ENCODE results near the gene TMC1. TPM values are rescaled to one million over a fixed set of nuclear protein-coding genes. Genes with fewer than 3 reads are reported as not detected.
A peak's percentile ranks its signal among the peaks of the same experiment; 100 is the strongest.

The TMC1 gene
- total and polyA plus RNA-seq, 2 of the 13 experiments (the other 11 are each of a cell fraction or from before 2014, with no cell fraction given), result 0.02 to 0.03 TPM

- CTCF ChIA-PET (ENCODE audit: low intra/inter-chr PET ratio, low total read pairs), result no interaction called here
- H3K4me1 ChIP-seq (ENCODE audit: insufficient read depth, low read length), result no peaks in the 10 kb centered on the region
- H3K27ac ChIP-seq (ENCODE audit: extremely low read length, insufficient read depth, low read length), result no peak overlapping the region
- FAIRE-seq (no peak), ATAC-seq (no peak), DNase-seq (ENCODE audit: low spot score) (no peak)
- H3K9me3 ChIP-seq (ENCODE audit: low read length), result no peaks in the 10 kb centered on the region
- H3K27me3 ChIP-seq (ENCODE audit: control insufficient read depth in 1 of 2, insufficient read depth in 2 of 2, low read length in 2 of 2), result no peaks in the 10 kb centered on the region
- no peaks in the 10 kb centered on the region for H4K20me1 ChIP-seq (ENCODE audit: insufficient read depth, low read length)
- H3K4me3 ChIP-seq (replicated peaks in 1 of 3; ENCODE audit: insufficient read depth in 1 of 3, low read depth in 2 of 3, low read length in 3 of 3), result no peak overlapping the region
- POLR2A ChIA-PET, result no interaction called here
- TF ChIP-seq MAFF (IDR thresholded peaks at IDR 0.05; ENCODE audit: low read depth, low read length) (0 out of 2 replicates have a peak, but pooled peaks have one; percentile 23), ZSCAN21 (CRISPR knock-in tag; IDR thresholded peaks at IDR 0.05; ENCODE audit: borderline replicate concordance) (no peak), MAFK (conservative IDR thresholded peaks at IDR 0.05 in 1 of 2, IDR thresholded peaks at IDR 0.05 in 1 of 2; ENCODE audit: low read length in 2 of 2) (peak; percentile 17 to 53; a peak in 2 of 4 replicates)
- no peak overlapping the region for H3K9ac ChIP-seq (ENCODE audit: insufficient read depth, low read depth, low read length)
- H3K4me2 ChIP-seq (ENCODE audit: low read depth, low read length), result no peak overlapping the region
- no peak overlapping the region for H2AFZ ChIP-seq (ENCODE audit: low read length)
- no peaks in the 10 kb centered on the region for H3K79me2 ChIP-seq (ENCODE audit: insufficient read depth, low read length)
- no peaks in the 10 kb centered on the region for H3K36me3 ChIP-seq (replicated peaks in 1 of 2; ENCODE audit: control insufficient read depth in 1 of 2, insufficient read depth in 2 of 2, low read length in 2 of 2)
- no TSS peak for BruUV-seq (replicated peaks)
- intact Hi-C loops (cut with micrococcal nuclease; ENCODE audit: unreplicated experiment) (no loop called here), in situ Hi-C loops (cut with HindIII; ENCODE audit: extremely low pct_ligation_motif_present, low pct_unique_long_range_greater_than_20kb) (no loop called here)
Measured at GRCh38 chr9:72728031-72728770, 206.8 kb downstream of the TMC1 start.

GRCh38 chr9:72733895-72734294 is 212.5 kb downstream of the TMC1 start:
- ATAC-seq, result no peak
- Histone ChIP-seq H3K9ac (ENCODE audit: insufficient read depth, low read depth, low read length) (no peak overlapping the region), H4K20me1 (ENCODE audit: insufficient read depth, low read length) (no peaks in the 10 kb centered on the region), H3K4me3 (replicated peaks in 1 of 3; ENCODE audit: insufficient read depth in 1 of 3, low read depth in 2 of 3, low read length in 3 of 3) (no peak overlapping the region), H3K36me3 (replicated peaks in 1 of 2; ENCODE audit: control insufficient read depth in 1 of 2, insufficient read depth in 2 of 2, low read length in 2 of 2) (no peaks in the 10 kb centered on the region), H3K27ac (ENCODE audit: extremely low read length, insufficient read depth, low read length) (no peak overlapping the region), H2AFZ (ENCODE audit: low read length) (no peak overlapping the region), H3K9me3 (ENCODE audit: low read length) (no peaks in the 10 kb centered on the region), H3K4me2 (ENCODE audit: low read depth, low read length) (no peak overlapping the region), H3K27me3 (ENCODE audit: control insufficient read depth in 1 of 2, insufficient read depth in 2 of 2, low read length in 2 of 2) (no peaks in the 10 kb centered on the region), H3K4me1 (ENCODE audit: insufficient read depth, low read length) (no peaks in the 10 kb centered on the region), H3K79me2 (ENCODE audit: insufficient read depth, low read length) (no peaks in the 10 kb centered on the region)
- POLR2A ChIA-PET, result no interaction called here
- FAIRE-seq, result no peak
- BruUV-seq (replicated peaks), result no TSS peak
- CTCF ChIA-PET (ENCODE audit: low intra/inter-chr PET ratio, low total read pairs), result no interaction called here
- in situ Hi-C loops (cut with HindIII; ENCODE audit: extremely low pct_ligation_motif_present, low pct_unique_long_range_greater_than_20kb), result no loop called here
- intact Hi-C loops (cut with micrococcal nuclease; ENCODE audit: unreplicated experiment), result no loop called here
- no peak for DNase-seq (ENCODE audit: low spot score)
- TF ChIP-seq RERE (CRISPR knock-in tag; IDR thresholded peaks at IDR 0.05; ENCODE audit: low read depth) (no peak), GZF1 (CRISPR knock-in tag; IDR thresholded peaks at IDR 0.05) (no peak), ZNF317 (CRISPR knock-in tag; IDR thresholded peaks at IDR 0.05) (no peak), ZNF331 (CRISPR knock-in tag; IDR thresholded peaks at IDR 0.05) (no peak), ZNF547 (CRISPR knock-in tag; IDR thresholded peaks at IDR 0.05) (no peak), RXRA (CRISPR knock-in tag; IDR thresholded peaks at IDR 0.05) (no peak), ZNF703 (CRISPR knock-in tag; IDR thresholded peaks at IDR 0.05; ENCODE audit: borderline replicate concordance) (no peak), ZNF740 (CRISPR knock-in tag; IDR thresholded peaks at IDR 0.05) (no peak), MEIS2 (CRISPR knock-in tag; IDR thresholded peaks at IDR 0.05) (no peak), NFE2L2 (IDR thresholded peaks at IDR 0.05; ENCODE audit: low read length) (no peak), ZNF496 (CRISPR knock-in tag; IDR thresholded peaks at IDR 0.05; ENCODE audit: insufficient replicate concordance) (no peak), HOXD1 (CRISPR knock-in tag; IDR thresholded peaks at IDR 0.05) (no peak)

Data from HepG2 (cell line).